UCSD-AML1 (cell line): ENCODE data around the gene BACE2.

Experiments used
- DNase-seq: peaks from one replicate; lab custom pipeline; 2025; ENCODE audit not compliant: unreplicated experiment; lab: John Stamatoyannopoulos, UW

BACE2 gene

DNA sequence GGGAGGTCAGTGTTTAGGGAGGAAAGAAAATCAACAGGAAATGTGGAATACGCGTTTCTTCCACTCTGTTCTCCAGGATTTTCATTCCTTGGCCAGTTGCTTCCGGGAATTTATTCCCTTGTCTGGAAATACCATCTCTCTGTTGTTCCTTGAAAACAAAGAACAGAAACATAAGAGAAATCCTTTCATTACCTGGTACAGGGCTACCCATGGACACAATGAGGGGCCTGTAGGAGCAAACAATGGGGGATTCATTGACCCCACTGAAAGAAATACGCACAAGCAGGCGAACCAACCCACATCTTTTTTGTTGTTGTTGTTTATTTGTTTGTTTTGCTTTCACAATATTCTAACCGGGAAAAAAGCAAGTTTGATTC, 20.0 kb upstream of the BACE2 start:
- no peak for DNase-seq

DNA sequence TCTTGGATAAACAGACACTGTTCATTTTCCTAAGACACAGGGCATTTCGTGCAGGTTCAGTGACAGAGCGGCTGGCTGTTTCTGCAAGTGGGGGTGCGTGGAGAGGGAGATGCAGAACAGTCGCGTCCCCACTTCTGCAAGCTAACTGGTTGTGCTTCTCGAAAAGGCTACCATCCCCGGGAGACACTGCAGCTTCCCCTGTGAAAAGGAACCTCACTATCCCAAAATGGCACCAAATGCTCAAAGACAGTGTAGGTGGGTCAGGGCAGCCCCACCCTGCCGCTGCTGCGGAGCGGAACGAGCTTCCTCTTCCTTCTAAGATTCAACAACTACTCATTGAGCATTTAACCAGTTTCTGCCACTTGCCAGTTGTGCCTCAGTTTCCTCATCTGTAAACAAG, 19.2 kb upstream of the BACE2 start:
- DNase-seq = no peak

DNA sequence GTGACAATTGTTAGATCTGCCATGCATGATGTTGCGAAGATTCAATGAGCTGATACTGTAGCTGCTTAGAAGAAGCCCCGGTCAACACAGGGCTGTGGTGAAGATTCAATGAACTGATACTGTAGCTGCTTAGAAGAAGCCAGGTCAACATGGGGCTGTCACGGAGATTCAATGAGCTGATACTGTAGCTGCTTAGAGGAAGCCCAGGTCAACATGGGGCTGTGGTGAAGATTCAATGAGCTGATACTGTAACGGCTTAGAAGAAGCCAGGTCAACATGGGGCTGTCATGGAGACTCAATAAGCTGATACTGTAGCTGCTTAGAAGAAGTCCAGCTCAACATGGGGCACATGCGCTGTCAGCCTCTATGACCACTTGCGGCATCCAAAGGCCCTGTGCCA, 18.8 kb upstream of the BACE2 start:
- DNase-seq = no peak

DNA sequence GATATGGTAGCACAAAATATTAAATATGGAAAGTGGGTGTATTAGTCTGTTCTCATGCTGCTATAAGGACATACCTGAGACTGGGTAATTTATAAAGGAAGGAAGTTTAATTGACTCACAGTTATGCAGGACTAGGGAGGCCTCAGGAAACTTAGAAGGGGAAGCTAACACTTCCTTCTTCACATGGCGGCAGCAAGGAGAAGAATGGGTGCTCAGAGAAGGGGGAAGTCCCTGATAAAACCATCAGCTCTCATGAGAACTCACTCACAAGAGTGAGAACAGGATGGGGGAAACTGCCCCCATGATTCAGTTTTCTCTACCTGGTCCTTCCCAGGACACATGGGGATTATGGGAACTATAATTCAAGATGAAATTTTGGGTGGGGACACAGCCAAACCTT, 15.8 kb upstream of the BACE2 start:
- no peak for DNase-seq

DNA sequence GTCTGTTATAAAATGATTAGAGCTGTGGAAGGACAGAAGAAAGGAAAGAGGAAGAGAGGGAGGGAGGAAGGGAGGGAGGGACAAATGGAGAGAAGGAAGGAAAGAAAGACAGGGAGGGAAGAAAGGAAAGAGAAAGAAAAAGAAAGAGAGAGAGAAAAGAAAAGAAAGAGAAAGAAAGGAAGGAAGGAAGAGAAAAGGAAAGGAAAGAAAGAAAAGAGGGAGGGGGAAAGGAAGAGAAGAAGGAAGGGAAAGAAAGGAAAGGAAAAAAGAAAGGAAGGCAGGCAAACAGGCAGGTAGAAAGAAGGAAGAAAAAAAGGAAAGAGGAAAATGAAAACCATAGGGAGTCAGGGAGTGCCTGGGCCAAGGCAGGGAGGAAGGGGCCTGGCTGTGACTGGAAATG, 14.5 kb upstream of the BACE2 start:
- no peak for DNase-seq

DNA sequence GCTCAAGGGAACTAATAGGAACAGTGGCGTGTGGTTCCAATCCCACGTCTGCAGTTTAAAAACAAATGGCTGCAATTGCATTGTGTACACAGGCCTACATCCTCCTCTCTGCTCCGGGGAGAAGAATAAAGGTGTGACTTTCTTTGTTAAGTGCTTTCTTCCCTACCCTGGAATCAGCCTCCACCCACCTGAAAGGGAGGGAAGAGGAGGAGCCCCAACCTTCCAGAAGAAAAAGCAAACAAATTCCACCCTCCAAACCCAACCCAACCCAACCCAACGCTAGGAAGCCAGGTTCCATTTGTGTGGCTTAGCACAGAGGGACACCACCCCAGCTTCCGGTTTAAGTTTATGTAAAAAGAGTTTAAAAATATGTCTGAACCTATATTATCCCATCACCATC, 11.8 kb upstream of the BACE2 start:
- no peak for DNase-seq

DNA sequence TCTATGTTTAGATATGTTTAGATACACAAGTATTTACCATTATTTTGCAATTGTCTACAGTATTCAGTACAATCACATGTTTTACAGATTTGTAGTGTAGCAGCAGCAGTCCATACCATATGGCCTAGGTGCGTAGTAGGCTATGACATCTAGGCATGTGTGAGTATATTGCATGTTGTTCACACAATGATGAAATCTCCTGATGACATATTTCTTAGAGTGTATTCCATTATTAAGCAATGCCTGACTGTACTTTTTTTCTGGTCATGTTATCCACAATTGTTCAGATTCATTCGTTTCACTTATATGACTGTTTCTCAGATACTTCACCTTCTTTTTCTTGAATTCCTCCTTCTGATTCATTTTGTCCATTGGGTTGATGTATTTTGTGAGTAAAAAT, 9.9 kb upstream of the BACE2 start:
- no peak for DNase-seq

DNA sequence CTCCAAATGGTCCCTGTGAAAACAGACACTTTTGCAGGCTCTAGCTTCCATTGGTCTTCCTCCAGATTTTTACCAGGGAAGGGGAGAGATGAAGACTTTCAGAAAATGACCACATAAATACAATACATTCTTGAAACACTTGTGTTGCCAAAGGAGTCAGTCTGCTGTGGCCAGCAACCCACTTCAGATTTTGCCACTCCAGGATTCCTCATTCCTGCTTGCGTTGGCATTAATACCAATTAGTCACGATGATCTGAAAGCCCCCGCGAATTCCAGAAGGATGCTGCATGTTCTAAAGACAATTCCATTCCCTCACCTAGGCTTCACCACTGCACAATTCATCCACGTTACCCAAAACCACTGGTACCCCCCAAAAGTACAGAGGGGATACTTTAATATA, 7.9 kb upstream of the BACE2 start:
- DNase-seq = no peak

DNA sequence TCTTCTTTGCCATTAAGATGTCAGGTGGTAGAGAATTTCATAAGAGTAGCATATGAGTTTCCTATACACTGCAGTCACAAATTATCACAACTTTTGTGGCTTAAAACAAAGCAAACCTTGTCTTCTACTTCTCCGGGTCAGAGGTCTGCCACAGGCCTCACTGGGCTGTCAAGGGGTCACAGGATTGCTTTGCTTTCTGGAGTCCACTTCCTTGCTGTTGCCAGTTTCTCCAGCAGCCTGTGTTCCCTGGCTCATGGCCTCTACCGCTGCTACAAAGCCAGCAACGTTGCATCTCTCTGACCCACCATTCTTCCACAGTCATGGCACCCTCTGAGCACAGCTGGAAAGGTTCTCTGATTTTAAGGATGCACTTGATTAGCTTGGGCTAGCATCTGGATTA, 6.5 kb upstream of the BACE2 start:
- DNase-seq = no peak

DNA sequence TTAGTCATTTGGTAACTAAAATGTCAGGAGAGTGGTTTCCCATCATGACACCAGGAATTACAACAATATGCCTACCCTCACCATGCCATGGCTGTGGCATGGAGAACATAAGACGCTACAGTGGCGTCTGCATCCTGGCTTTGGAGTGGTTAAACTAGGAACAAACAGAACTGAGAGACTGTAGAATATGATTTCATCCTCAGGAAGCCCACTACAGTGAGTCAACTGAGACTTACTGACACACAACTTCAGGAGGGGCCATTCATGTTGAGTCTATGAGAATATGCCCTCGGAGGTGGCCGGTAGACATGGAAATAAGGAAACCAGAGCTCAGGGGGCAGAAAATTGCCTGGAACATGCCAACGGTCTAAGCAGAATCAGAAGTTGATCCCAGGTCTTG, 5.9 kb upstream of the BACE2 start:
- DNase-seq = no peak

DNA sequence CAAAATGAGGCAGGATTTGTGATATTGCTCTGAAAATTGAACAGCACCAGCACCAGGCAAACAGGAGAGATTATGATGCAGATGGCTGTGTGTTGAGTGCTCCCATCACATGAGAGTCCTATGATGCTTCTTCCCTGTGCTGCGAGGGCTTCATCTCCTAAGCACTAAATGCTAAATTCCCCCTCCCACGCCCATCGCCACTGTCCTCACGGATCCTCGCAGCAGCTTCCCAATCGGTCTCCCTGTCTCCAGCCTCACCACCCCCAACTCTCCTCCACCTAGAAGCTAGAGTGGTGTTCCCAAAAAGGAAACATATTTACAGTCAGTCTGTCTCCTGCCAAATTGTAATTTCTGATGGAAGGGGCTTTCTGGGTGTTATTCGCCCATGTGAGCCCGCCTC, 4.9 kb upstream of the BACE2 start:
- DNase-seq = no peak

DNA sequence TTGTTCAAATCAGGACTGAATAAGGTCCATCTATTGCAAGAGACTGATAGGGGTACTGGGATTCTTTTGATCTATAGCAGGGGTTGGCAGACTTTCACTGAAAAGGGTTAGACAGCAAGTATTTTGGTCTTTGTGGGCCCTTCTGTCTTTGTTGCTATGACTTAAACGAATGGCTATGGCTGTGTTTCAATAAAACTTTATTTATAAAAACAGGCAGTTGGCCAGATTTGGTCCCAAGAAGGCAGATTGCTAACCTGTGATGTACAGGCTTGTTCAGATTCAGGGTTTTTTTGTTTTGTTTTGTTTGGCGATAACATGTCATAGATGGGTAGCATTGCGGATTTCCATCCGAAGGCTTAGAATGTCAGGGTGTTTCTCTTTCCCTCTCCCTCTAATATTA, 3.9 kb upstream of the BACE2 start:
- DNase-seq = no peak

DNA sequence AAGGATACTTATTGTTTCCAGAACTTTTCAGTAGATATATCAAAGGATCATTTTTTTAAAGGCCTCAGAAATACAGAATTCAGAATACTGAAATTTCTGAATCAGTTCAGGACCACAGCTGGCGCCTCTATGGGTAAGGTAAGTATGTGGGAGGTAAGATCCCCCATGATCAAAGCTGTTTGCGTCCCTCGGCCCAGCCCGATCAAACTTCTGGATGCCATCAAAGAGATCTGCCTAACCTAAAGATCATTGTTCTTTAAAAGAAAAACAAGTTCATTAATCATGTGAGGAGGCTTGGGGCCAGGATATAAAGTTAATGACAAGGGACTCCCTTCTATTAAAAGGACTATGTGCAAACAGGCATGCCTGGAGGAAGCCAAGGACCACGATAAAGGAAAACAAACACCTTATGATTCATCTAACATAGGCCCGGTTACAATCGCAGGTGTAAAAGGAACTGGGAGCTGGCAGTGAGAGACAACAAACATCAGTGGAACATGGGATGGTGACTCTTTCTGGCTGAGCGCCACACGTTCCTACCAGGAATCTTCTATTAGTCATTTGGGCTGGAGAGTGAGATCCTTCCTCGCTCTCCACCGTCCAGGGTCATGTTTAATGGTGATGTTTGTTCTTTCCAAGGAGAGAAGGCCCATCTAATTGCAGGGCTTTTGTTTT, 2.8 kb upstream of the BACE2 start:
- no peak for DNase-seq

DNA sequence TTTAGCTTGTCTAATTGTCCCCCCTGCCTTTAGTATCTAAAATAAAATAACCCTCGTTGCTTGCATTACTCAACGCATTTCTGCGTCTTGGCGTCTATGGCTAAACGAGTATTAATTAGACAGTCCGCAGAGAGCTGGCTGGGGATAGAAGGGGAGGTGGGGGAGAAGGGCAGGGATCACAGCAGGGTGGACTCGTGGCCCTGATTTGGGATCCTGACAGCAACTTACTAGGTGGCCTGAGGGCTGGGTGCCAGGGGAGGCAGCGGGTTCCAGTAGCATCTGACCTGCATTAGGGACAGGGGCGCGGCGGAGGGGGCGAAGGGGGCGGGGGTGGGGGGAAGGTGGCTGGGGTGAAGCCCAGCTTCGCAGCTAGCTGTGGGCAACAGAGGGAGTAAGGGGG, 1.1 kb upstream of the BACE2 start:
- DNase-seq = no peak

DNA sequence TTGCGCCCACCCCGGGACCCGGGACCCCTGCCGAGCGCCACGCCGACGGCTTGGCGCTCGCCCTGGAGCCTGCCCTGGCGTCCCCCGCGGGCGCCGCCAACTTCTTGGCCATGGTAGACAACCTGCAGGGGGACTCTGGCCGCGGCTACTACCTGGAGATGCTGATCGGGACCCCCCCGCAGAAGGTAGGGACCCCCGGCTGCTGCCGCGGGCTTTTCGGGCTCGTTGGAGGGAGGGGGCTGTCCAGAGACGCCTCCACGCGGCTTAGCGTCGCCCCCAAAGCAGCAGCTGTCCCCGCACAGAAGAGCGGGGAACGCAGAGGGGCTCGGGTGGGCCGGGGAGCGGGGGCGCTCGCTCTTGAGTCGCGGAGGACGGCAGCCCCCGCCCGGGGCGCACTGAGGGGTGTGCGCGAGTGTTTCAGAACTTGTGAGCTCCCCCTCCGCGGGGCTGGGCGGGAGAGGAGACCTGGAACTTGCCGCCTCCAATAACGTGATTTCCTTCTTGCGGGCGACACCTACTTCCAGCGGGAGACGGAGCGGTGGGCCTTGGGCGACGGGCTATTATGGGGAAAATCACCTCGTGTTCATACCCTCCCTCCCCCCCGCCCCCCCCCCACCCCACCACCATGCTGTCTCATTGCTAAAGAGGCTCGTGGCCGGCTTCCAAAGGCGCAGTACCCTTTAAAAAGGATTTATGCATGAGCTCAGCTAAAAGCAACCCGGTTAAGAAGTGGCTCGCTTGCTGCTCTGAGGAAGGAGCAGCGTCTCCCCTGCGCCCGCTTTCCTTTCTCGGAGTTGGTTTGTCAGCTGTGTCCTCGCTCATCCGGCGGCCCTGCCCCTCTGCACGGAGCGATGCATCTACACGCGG, 664 bp downstream of the BACE2 start:
- peak; percentile 14 for DNase-seq

DNA sequence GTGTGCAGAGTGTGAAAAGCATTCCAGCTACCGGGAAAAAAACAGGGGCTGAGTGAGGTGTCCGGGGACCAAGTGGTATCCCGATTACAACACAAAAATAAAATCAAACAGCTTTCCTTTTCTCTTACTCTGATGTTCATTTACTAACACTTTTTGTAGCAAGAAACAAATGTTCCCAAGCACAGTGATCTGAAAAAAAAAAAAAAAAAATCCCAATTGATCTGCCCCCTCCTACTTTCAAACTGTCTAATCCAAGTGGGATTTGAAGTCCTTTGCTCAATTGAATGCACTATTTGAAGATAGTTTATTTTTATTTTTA, 1.3 kb downstream of the BACE2 start:
- no peak for DNase-seq

DNA sequence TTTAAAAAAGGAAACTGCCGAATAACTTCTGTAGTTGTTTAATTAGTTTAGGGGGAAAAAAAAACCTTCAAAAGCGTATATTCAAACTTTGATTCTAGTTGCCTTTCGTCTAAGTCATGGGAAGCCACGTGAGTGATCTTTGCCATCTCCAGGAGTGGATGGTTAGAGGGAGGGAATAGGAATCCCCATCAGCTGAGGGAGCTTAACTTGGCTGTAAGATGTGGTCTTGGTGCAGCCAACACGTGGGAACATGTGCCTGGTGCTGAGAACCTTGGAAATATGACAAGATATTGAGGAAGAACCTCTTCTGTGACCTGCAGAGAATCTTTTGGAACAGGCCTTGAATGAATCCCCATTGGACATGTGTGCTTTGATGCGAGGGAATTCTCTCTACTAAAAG, 1.7 kb downstream of the BACE2 start:
- DNase-seq = no peak

DNA sequence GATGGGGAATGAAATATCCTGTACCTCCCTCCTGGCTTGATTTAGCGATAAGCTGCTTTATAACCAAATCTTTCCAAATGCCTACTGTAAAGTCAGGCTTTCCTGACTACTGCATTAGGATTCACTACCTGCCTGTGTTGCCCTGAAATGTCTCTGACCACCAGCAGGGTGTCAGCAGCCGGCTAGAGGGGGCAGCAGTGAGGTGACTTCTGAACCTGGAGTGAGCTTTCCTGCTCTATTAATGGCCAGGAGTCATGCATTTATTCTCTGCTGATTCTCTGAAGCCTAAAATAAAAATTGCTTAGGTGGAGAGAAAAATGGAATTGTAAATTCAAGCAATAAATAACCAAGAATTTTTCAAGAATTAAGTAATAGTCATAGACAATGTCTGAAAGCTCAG, 2.5 kb downstream of the BACE2 start:
- DNase-seq = peak; percentile 20

DNA sequence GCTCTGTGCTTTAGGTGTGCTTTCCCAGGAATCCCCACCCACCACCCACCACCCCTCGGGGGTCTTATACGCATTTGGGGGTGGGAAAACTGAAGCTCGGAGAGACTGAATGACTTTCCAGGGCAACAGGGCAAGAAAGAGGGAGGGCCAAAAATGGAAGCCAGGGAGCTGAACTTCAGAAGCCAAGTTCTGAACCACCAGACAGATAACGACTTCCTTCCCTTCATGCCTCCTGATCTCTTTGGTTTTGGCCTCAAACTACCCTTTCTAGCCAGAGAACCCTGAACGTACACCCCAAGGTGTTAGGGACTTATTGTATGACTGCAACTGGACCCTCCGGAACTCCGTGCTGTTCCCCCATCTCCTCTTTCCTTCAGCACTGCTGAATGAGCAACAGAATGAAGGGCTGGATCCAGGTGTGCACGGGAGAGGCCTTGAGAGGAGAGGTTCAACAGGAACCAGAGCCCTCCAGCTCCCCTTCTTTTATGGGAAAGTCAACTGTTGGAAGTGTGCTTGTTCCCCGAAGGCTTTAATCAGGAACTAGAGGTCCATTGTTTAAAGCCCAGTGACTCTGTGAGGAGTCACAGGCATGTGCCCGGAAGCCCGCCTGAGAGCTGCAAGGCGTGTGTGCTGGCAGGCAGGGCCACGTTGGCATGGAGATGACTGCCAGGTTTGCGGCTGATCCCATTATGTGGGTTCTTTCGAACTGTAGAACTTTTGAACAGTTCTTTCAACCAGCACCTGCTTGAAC, 3.1 kb downstream of the BACE2 start:
- DNase-seq = no peak

DNA sequence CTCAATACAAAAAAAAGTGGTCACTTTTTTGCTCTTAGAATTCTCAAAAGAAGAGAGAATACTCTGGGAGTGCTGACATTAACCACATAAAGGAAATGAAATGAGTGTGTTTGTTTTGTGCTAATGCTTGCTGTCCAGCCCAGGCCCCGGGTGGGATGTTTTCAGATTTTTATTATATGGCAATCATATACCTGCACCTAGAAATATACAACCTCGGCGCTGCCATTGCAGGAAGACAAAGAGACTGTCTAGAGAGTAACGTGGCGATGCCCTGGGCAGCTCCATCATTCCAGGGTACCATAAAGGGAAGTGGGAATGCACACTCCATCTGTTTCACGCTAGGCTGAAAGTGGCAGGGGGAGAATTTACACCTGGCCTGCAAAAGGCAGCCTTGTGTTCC, 7.1 kb downstream of the BACE2 start:
- DNase-seq = no peak

DNA sequence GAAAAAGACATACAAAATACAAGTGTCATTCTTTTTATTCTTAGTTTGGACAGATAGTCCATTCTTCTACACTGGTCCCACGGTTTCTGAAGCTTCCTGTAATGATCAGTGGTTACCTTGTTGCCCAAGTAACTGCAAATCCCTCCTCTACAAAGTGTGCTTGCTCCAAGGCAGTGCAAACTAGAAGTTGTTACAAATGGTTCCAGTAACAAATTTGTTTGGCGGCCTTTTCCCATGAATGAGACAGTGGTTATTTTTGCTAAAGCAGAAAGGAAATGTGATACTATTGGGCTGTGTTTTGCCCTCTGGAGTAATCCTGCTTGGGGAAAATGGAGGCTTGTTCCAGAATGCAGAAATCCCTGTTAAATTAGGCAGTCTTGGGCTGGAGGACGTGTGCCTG, 8.9 kb downstream of the BACE2 start:
- no peak for DNase-seq

DNA sequence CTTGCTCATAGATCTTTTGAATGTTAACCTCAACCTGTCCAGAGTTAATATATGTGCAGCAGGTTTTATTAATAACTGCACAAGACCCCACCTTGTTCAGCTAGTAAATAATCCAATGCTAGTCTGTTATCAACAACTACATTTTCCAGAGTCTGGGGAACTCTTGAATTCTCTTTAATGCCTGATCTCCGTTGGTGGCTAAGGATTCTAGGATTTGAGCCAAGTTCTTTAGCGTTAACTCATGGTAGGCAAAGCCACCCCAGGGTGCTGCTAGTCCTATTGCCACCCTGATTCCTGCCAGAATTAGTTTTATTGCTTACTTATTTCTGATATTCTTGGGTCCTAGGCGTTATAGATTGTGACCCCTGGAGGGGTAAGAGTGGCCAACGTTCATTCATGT, 12.8 kb downstream of the BACE2 start:
- no peak for DNase-seq
